ENCODE results near the gene AKT3.

GRCh38 chr1:243535014-243535413 lies 315.0 kb downstream of the AKT3 start:
- TF ChIP-seq CTCF (IDR thresholded peaks at IDR 0.05), result no peak
- no peak for TF ChIP-seq EP300 (IDR thresholded peaks at IDR 0.05)

Data from upper lobe of left lung (tissue), 4 donors.